Measurements from ENCODE around the gene SMU1. TPM values are rescaled to one million over a fixed set of nuclear protein-coding genes. Genes with fewer than 3 reads are reported as not detected.
"Not testable (repeated sequence)": the region's sequence is repeated elsewhere in the genome, so short reads cannot be mapped to it uniquely, and the experiment has no call there.

SMU1 gene
- total RNA-seq, 1 donor from 2014 or later: 31.9 TPM

- DNase-seq: no peak
Observed at GRCh38 chr9:33105504-33105903, 29.0 kb upstream of the SMU1 start.

- DNase-seq: no peak
Observed at GRCh38 chr9:33104401-33104800, 27.9 kb upstream of the SMU1 start.

GRCh38 chr9:33103501-33104281 is 27.2 kb upstream of the SMU1 start:
- no peak for DNase-seq

- no peak for DNase-seq
Observed at GRCh38 chr9:33102551-33103210, 26.2 kb upstream of the SMU1 start.

GRCh38 chr9:33101104-33101951 is 24.9 kb upstream of the SMU1 start:
- DNase-seq: no peak

- no peak for DNase-seq
Observed at GRCh38 chr9:33099754-33100153, 23.3 kb upstream of the SMU1 start.

GRCh38 chr9:33097192-33097591 is 20.7 kb upstream of the SMU1 start:
- no peak for DNase-seq

- DNase-seq: no peak
Observed at GRCh38 chr9:33092634-33093033, 16.2 kb upstream of the SMU1 start.

GRCh38 chr9:33085672-33086071 is 9.2 kb upstream of the SMU1 start:
- not testable (repeated sequence) for DNase-seq

GRCh38 chr9:33082538-33083326 is 6.3 kb upstream of the SMU1 start:
- DNase-seq: no peak

- DNase-seq: no peak
Observed at GRCh38 chr9:33082128-33082527, 5.7 kb upstream of the SMU1 start.

- DNase-seq: peak; percentile 94
Observed at GRCh38 chr9:33081128-33081851, 4.8 kb upstream of the SMU1 start.

GRCh38 chr9:33080534-33080933 is 4.1 kb upstream of the SMU1 start:
- DNase-seq: no peak

- no peak for DNase-seq
Observed at GRCh38 chr9:33068991-33069390, 7.5 kb downstream of the SMU1 start.

GRCh38 chr9:33065157-33066076 is 11.1 kb downstream of the SMU1 start:
- no peak for DNase-seq

- DNase-seq: no peak
Observed at GRCh38 chr9:33051144-33051543, 25.3 kb downstream of the SMU1 start.

- DNase-seq: no peak
Observed at GRCh38 chr9:33049680-33050361, 26.7 kb downstream of the SMU1 start.

- no peak for DNase-seq
Observed at GRCh38 chr9:33048054-33048465, 28.4 kb downstream of the SMU1 start.

GRCh38 chr9:33046061-33046460 is 30.4 kb downstream of the SMU1 start:
- DNase-seq: no peak

Data from tongue (tissue), 2 donors.